HL-60 (cell line): ENCODE measurements around the gene MYL6B.

Experiments used
- DNase-seq, 2 experiments: peaks; one replicate each; pipeline ENCODE4 v3.0.0-alpha.2; 2010 to 2020; ENCODE audit warnings: low read depth in 1 of 2, low spot score in 1 of 2
- H3K27ac ChIP-seq: fragments of 250-450 bp; sonication (Bioruptor Pico); replicated peaks from 2 replicates; pipeline ENCODE4 v1.5.1; 2020; ENCODE audit warnings: mild to moderate bottlenecking, moderate library complexity
- H3K27me3 ChIP-seq: fragments of 250-450 bp; sonication (Bioruptor Pico); 2 replicates; pipeline ENCODE4 v1.5.1; 2021; ENCODE audit warnings: mild to moderate bottlenecking, moderate library complexity; ENCODE audit not compliant: insufficient read depth, poor library complexity, severe bottlenecking
- H3K4me3 ChIP-seq: replicated peaks from 2 replicates; pipeline ENCODE4 v1.5.1; 2011; ENCODE audit warnings: mild to moderate bottlenecking, control low read depth, low read length; ENCODE audit not compliant: insufficient read depth
- CTCF ChIP-seq: IDR thresholded peaks from one replicate; pipeline ENCODE4 v1.5.1; 2011; ENCODE audit warnings: low read length, control low read depth, inconsistent platforms; ENCODE audit not compliant: insufficient read depth
- GABPA ChIP-seq: IDR thresholded peaks from 2 replicates; pipeline ENCODE4 v1.6.1; 2012; ENCODE audit warnings: low read depth
- POLR2AphosphoS5 ChIP-seq: IDR thresholded peaks from 2 replicates; pipeline ENCODE4 v1.6.1; 2012; ENCODE audit warnings: low read depth
- REST ChIP-seq: IDR thresholded peaks from 2 replicates; pipeline ENCODE4 v1.6.1; 2012; ENCODE audit warnings: low read depth; ENCODE audit not compliant: insufficient replicate concordance
- SPI1 ChIP-seq: IDR thresholded peaks from 2 replicates; pipeline ENCODE4 v1.6.1; 2012; ENCODE audit warnings: low read depth, mild to moderate bottlenecking, borderline replicate concordance

Gene MYL6B

GRCh38 chr12:56117778-56118687 lies 34.4 kb upstream of the MYL6B start, which contains the start of gene ZC3H10:
Gene ZC3H10 (plus strand): TSS chr12:56118266. CDS start chr12:56120563, 2,297 bp downstream.
- H3K27me3 ChIP-seq: no peaks in the 10 kb centered on the region
- DNase-seq: peak; percentile 99 to 100
- TF ChIP-seq CTCF (no peak), GABPA (peak; percentile 98), SPI1 (peak; percentile 65; the same call in 1 of the 2 replicates), REST (no peak), POLR2AphosphoS5 (peak; percentile 100)
- peak within 1 kb of the TSS; percentile 96 for H3K27ac ChIP-seq
- peak within 1 kb of the TSS; percentile 70 for H3K4me3 ChIP-seq

GRCh38 chr12:56118688-56119357 lies 33.6 kb upstream of the MYL6B start:
- TF ChIP-seq SPI1: no peak
- TF ChIP-seq GABPA: no peak
- TF ChIP-seq CTCF: no peak
- no peak for TF ChIP-seq REST
- Histone ChIP-seq H3K27ac (peak overlapping the region; percentile 96), H3K4me3 (peak overlapping the region; percentile 70), H3K27me3 (no peaks in the 10 kb centered on the region)
- no peak for DNase-seq

GRCh38 chr12:56119361-56119796 lies 33.0 kb upstream of the MYL6B start:
- Histone ChIP-seq H3K4me3 (peak overlapping the region; percentile 70), H3K27me3 (no peaks in the 10 kb centered on the region), H3K27ac (peak overlapping the region; percentile 2; the same call in 1 of the 2 replicates)
- TF ChIP-seq CTCF (peak; percentile 56), GABPA (no peak), POLR2AphosphoS5 (no peak)
- DNase-seq: peak in 1 of 2 experiments; percentile 86
